CD4-positive, alpha-beta T cell treated with Interleukin-4 for 4 hours (primary cell): ENCODE measurements around the gene ZNHIT2.
"Not testable (repeated sequence)": the region's sequence is repeated elsewhere in the genome, so short reads cannot be mapped to it uniquely, and the experiment has no call there.

ENCODE experiments used
- DNase-seq: peaks from one replicate; pipeline ENCODE4 v3.0.0-alpha.2; 2020

The ZNHIT2 gene

GRCh38 chr11:65118891-65119669 is 1.6 kb upstream of the ZNHIT2 start:
- not testable (repeated sequence) for DNase-seq

- DNase-seq = no peak
Measured at GRCh38 chr11:65118097-65118837, 766 bp upstream of the ZNHIT2 start.

GRCh38 chr11:65116370-65117205 is 913 bp downstream of the ZNHIT2 start:
- DNase-seq = peak; percentile 44

- DNase-seq = no peak
Measured at GRCh38 chr11:65115361-65116082, 2.0 kb downstream of the ZNHIT2 start.

GRCh38 chr11:65114538-65115171 is 2.8 kb downstream of the ZNHIT2 start:
- DNase-seq = no peak

- no peak for DNase-seq
Measured at GRCh38 chr11:65113839-65114238, 3.7 kb downstream of the ZNHIT2 start.

GRCh38 chr11:65113361-65113756 is 4.1 kb downstream of the ZNHIT2 start:
- DNase-seq = no peak

- DNase-seq = peak; percentile 64
Measured at GRCh38 chr11:65112546-65113360, 4.7 kb downstream of the ZNHIT2 start.

- DNase-seq = peak; percentile 92
Measured at GRCh38 chr11:65111744-65112545, 5.6 kb downstream of the ZNHIT2 start, which contains the start of gene TM7SF2. Gene TM7SF2 (plus strand): TSS chr11:65111872. CDS start chr11:65112016, 144 bp downstream.

- DNase-seq = no peak
Measured at GRCh38 chr11:65111159-65111743, 6.2 kb downstream of the ZNHIT2 start.

GRCh38 chr11:65110354-65110861 is 7.1 kb downstream of the ZNHIT2 start:
- peak; percentile 92 for DNase-seq

- DNase-seq = no peak
Measured at GRCh38 chr11:65109231-65110198, 8.0 kb downstream of the ZNHIT2 start.

GRCh38 chr11:65108469-65109123 is 8.9 kb downstream of the ZNHIT2 start:
- no peak for DNase-seq

GRCh38 chr11:65107751-65108468 is 9.6 kb downstream of the ZNHIT2 start:
- DNase-seq = no peak

GRCh38 chr11:65107078-65107477 is 10.4 kb downstream of the ZNHIT2 start:
- no peak for DNase-seq

GRCh38 chr11:65104628-65105027 is 12.9 kb downstream of the ZNHIT2 start:
- DNase-seq = no peak

- DNase-seq = no peak
Measured at GRCh38 chr11:65103476-65103875, 14.0 kb downstream of the ZNHIT2 start.
